Gastroesophageal sphincter (tissue), 3 donors: ENCODE measurements around the gene DYNC1I1.

ENCODE experiments used
- CTCF ChIP-seq, 4 experiments: fragments of 200-600 bp in 2 of 4; fragments of 450-650 bp in 2 of 4; sonication (generic) in 1 of 4; IDR thresholded peaks; one replicate each; pipeline ENCODE4 v1.5.1; 2017 to 2019; ENCODE audit warnings: antibody characterized with exemption in 4 of 4, mild to moderate bottlenecking in 2 of 4, moderate library complexity in 2 of 4
- EP300 ChIP-seq: sonication (generic); formaldehyde crosslinking; IDR thresholded peaks from one replicate; pipeline ENCODE4 v1.6.1; 2017; ENCODE audit warnings: antibody characterized with exemption, mild to moderate bottlenecking
- POLR2AphosphoS5 ChIP-seq: sonication (generic); formaldehyde crosslinking; IDR thresholded peaks from one replicate; pipeline ENCODE4 v1.6.1; 2017; ENCODE audit warnings: antibody characterized with exemption

GRCh38 chr7:96013836-96014235 lies 241.5 kb downstream of the DYNC1I1 start:
- no peak for TF ChIP-seq CTCF (IDR thresholded peaks at IDR 0.05)
- no peak for TF ChIP-seq EP300
- no peak for TF ChIP-seq POLR2AphosphoS5
